ENCODE data around the gene CCDC82.
A peak's percentile ranks its signal among the peaks of the same experiment; 100 is the strongest.
"Not testable (repeated sequence)": the region's sequence is repeated elsewhere in the genome, so short reads cannot be mapped to it uniquely, and the experiment has no call there.

CCDC82 gene

DNA sequence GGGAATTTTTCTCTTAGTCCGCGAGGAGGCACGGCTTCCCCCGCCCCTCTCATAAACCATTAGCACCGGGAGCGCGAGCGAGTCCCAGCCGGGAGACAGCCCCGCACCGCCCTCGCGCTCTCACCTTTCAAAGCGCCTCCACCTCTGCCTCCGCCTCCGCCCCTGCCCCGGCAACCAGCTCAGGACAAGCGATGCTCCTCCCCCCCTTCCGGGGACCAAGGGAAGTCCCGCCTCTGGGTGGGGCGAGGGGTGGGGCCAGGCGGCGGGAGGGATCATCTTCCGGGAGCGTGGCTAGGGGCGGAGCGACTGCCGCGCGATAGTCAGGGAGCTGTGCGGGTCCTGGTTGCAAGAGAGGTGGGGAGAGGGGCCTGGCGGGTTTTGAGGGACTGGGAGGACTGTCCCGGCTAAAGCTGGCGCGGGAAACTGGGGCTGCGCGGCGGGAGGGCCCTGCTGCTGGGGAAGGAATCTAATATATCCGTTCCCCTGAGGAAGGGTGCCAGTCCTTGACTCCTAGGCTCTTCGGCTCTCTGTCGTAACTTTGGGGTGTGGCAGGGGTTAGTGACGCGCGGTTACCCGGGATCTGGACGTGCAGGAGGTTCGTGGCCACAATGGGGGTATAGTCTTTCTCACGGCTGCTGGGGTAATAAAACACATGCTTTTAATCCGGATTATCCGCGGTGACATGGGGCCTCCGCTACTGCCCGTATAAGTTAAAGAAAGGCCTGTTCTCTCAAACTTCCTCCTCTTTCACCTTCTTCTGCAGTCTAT lies at the start of gene CCDC82, which contains the start of gene JRKL:
TSS of gene CCDC82 (minus strand) at position 193 of the 768 bp plus-strand sequence. CDS start 5,165 bp downstream, outside the sequence.
TSS of gene JRKL (plus strand) at position 294 of the 768 bp plus-strand sequence. CDS start 637 bp downstream, outside the sequence.
- DNase-seq = peak; percentile 89 to 93

DNA sequence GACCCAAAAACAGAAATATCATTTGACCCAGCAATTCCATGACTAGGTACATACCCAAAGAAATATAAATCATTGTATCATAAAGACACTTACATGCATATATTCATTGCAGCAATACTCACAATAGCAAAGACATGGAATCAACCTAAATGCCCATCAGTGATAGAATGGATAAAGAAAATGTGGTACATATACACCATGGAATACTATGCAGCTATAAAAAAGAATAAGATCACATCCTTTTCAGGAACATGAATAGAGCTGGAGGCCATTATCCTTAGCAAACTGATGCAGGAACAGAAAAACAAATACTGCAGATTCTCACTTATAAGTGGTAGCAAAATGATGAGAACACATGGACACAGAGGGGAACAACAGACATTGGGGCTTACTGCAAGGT lies 42.9 kb upstream of the CCDC82 start:
- not testable (repeated sequence) for DNase-seq

GRCh38 chr11:96430668-96431067 lies 41.0 kb upstream of the CCDC82 start:
- no peak for DNase-seq

DNA sequence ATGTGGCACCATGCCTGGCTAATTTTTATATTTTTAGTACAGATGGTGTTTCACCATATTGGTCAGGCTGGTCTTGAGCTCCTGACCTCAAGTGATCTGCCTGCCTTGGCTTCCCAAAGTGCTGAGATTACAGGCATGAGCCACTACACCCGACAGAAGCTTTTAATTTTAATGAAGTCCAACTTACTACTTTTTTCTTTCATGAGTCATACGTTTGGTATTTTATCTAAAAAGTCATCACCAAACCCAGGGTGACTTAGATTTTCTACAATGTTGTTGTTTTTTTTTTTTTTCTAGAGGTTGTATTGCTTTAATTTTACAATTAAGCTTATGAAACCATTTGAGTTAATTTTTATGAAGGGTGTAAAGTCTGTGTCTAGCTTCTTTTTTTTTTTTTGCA lies 35.0 kb upstream of the CCDC82 start:
- no peak for DNase-seq

DNA sequence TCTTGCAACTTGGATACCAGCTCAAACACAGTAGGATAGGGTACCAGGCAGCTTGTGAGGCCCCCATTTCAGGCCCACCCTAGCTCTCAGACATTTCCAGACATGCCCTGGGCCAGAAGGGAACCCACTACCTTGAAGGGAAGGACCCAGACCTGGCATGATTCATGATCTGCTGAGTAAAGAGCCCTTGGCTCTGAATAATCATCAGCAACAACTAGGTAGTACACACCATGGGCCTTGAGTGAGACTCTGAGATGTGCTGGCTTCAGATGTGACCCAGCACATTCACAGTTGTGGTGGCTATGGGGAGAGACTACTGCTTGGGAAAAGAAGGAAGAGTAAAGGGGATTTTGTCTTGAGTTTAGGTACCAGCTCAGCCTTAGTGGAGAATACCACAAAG lies 23.7 kb upstream of the CCDC82 start:
- DNase-seq = no peak

GRCh38 chr11:96412761-96413381 lies 23.2 kb upstream of the CCDC82 start:
- DNase-seq = no peak

DNA sequence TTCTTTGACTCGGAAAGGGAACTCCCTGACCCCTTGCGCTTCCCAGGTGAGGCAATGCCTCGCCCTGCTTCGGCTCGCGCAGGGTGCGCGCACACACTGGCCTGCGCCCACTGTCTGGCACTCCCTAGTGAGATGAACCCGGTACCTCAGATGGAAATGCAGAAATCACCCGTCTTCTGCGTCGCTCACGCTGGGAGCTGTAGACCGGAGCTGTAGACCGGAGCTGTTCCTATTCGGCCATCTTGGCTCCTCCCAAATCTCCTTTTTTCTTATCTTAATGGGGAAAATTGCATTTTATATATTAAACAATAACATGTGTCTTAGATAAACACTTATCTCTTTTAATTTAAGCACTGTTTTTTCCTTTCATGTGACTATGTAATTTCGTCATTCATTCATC lies 21.7 kb upstream of the CCDC82 start:
- not testable (repeated sequence) for DNase-seq

- no peak for DNase-seq
These were observed 11.0 kb upstream of the CCDC82 start for GRCh38 chr11:96400697-96401096.

GRCh38 chr11:96397863-96398262 lies 8.2 kb upstream of the CCDC82 start:
- DNase-seq = no peak

DNA sequence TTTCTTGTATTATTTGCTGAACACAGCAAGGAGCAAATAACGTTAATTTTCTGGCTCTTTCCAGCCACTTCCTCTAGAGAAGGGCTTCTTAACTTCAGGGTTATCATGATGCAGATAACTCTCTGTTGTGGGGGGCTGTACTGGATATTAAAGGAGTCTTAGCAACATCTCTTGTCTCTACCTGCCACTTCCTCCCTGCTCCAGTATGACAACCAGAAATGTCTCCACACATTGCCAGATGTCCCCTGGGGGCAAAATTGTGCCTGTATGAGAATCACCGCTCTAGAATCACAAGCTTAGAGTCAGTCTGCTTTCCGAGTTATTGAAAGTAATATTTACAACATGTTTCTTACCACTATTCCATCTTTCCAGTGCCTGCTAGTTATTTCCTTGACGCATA lies 6.9 kb upstream of the CCDC82 start:
- no peak for DNase-seq

DNA sequence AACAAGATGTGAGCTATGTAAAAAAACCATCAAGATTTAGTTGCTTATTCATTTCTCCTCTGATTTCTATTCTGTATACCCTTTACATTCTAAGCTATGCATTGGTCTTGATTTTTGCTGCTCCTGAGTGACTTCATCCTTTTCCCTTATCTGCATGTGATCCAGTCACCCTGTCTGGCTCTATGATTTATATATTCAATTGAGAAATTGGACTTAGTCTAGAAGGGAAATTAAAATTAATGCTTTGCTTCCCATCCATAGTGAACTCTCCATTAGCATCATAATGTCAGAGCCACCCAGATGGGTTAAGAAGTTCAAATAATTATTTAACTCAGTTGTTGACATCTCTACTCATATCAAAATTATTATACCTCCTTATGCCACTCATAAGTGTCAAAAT lies 5.1 kb upstream of the CCDC82 start:
- no peak for DNase-seq

DNA sequence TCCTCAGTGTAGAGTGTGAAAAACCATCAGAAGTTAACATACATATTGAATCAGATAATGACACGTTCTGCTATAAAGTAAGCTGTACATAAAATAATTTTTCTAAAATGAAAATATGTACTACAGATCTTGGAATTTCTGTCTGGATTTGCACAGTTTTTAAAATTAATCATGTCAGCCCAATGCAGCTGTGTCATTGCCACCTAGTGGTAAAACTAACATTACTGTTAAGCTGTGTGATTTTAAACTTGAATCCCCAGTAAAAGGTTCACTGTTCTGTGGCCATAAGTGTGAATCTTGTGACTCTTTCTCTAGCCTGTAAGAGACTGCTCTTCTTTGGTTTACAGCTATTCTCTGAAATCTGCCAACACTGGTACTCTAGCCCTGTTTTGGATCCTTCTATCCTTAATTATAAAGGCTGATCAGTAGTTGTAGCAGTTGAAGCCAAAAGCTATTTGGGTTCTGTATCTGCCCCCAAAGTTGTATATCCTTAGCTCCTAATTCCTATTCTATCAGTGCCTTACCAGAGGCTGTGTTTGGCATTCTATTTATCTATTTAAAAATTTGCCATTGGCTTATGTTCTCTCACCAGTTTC lies 4.1 kb upstream of the CCDC82 start:
- no peak for DNase-seq

DNA sequence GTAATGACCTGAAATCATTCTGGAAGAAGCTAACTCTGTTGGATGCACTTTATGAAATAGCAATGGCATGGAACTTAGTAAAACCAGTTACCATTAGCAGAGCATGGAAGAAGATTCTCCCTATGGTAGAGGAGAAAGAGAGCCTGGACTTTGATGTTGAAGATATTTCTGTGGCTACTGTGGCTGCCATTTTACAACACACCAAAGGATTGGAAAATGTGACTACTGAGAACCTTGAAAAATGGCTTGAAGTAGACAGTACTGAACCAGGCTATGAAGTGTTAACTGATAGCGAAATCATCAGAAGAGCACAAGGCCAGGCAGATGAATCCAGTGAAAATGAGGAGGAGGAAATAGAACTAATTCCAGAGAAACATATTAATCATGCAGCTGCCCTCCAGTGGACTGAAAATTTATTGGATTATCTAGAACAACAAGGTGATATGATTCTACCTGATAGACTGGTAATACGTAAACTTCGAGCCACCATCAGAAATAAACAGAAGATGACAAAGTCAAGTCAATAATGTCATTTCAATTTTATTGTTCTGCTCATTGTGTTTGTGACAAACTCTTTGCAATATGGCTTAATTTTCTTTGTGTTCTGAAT lies 2.1 kb upstream of the CCDC82 start:
- no peak for DNase-seq

DNA sequence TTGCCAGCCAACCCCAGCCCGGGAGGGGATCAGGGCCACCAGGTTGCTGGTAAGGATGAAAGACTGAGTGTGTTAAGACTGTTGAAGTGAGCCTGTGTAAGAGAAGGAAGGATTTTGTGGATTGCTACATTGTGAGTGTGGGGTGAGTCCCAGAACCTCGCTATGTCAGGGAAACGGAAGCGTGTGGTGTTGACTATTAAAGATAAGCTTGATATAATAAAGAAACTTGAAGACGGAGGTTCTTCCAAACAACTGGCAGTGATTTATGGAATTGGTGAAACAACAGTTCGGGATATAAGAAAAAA lies 728 bp upstream of the CCDC82 start:
- DNase-seq = no peak

DNA sequence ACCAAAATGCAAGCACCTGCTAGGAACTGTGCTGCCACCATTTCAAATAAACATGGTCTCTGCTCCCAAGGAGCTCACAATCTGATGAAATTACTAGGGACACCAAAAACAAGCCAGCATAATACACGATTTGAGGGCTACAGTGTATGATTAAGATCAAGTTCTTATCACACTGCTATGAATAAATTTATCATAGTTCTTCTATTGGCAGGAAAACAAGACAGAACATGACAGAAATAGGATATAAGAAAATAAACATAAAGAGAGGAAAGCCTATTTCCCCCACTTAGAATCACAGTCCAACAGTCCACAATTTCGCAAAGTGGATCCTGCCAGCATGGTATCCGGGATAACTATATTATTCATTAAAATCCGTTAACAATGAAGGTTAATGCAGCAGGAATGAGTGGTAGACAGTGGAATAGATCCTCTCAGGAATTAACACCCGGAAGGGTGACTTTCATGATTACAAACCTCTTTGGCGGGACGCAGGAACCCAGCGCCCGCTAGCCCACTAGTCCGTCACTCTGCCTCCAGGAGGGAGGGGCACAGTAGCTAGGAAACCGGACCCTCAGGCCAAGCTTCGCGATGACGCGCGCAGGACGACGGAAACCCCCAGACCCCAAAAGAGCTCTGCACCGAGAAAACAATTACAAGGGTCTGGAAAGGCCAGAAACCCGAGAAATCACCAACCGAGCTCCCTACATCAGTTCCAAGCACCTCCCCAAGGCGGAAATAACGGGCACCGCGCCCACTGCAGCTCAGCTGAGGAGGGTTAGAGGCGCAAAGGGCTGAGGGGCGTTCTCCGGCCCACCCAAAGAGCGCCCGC lies 607 bp downstream of the CCDC82 start:
- no peak for DNase-seq

DNA sequence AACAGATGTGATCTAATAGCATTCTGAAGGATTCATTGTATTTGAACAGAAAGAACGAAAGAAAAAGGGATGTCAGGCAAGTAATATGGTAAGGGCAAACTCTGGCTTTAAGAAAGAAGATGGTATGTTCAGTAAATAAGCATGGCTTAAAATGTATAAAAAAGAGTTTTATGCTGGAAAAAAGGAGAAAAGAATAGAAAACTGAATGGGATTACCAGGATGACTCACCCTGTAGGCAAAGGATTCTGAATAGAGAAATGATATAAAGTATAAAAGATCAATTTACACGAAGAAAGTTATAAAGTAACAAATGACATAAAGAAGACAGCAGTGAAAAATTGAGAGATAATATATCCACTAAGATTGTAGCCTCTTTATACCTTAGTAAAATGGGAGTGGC lies 4.5 kb downstream of the CCDC82 start:
- no peak for DNase-seq

- no peak for DNase-seq
These were observed 5.6 kb downstream of the CCDC82 start for GRCh38 chr11:96384156-96384555.

DNA sequence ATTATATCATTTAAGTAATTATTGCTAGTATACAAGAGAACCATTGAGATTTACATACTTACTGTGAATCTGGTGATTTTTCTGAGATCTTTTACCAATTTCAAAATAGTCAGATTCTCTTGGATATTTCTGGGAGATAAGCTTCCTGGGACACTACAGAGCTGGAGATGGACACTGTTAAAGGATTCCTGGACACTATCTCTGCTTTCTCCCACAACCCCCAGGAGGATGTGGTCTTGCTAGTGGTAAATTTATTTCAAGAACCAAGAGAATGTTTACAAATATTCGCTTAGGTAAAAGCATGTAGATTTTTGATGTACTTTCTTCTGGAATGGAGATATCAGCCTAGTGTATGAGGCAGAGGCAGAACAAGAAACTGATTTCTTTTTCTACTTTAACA lies 12.9 kb downstream of the CCDC82 start:
- DNase-seq = no peak

GRCh38 chr11:96373826-96374225 lies 15.9 kb downstream of the CCDC82 start:
- DNase-seq = no peak

DNA sequence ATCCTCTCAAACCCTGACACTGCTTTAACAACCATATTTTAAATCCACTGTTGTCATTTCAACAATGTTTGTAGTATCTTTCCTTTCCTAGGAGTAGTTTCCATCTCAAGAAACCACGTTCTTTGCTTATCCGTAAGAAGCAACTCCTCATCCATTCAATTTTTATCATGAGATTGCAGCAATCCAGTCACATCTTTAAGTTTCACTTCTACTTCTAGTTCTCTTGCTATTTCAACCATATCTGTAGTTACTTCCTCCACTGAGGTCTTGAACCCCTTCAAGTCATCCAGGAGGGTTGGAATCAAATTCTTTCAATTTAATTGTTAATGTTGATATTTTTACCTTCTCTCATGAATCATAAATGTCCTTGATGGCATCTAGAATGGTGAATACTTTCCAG lies 22.4 kb downstream of the CCDC82 start:
- DNase-seq = no peak

GRCh38 chr11:96366024-96366423 lies 23.7 kb downstream of the CCDC82 start:
- no peak for DNase-seq

GRCh38 chr11:96365493-96365892 lies 24.2 kb downstream of the CCDC82 start:
- DNase-seq = no peak

DNA sequence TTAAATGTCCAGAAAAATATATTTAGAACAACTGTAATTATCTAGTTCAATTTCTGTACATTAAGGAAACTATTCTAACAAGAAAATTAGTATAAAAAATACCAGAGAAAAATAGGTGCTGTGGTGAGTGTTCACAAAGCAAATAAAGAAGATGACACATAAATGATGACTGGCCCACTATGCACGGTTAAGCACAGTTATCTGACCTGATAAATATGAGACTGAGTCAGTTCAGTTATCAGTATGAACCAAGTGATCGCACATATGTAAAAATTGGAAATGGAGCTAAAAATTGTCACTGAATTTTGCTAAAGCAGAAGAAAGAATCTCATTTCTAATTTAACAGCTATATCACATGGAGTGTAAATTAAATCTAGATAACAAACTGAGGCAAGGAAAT lies 27.9 kb downstream of the CCDC82 start:
- no peak for DNase-seq
